Measurements from ENCODE around the gene ZCCHC24.

The ZCCHC24 gene

GRCh38 chr10:79352035-79352877 lies 93.2 kb downstream of the ZCCHC24 start:
- no peak for TF ChIP-seq CTCF (conservative IDR thresholded peaks at IDR 0.05; ENCODE audit: low read depth, low read length)
- no peak overlapping the region for H3K4me3 ChIP-seq (ENCODE audit: low read depth, low read length)
- DNase-seq (ENCODE audit: low read depth) = no peak

- no peak overlapping the region for H3K4me3 ChIP-seq (ENCODE audit: low read depth, low read length)
- TF ChIP-seq CTCF (conservative IDR thresholded peaks at IDR 0.05; ENCODE audit: low read depth, low read length) = no peak
- DNase-seq (ENCODE audit: low read depth) = no peak
Measured at GRCh38 chr10:79351332-79351731, 94.1 kb downstream of the ZCCHC24 start.

GRCh38 chr10:79350407-79351154 lies 94.8 kb downstream of the ZCCHC24 start:
- H3K4me3 ChIP-seq (ENCODE audit: low read depth, low read length) = no peak overlapping the region
- no peak for DNase-seq (ENCODE audit: low read depth)
- TF ChIP-seq CTCF (conservative IDR thresholded peaks at IDR 0.05; ENCODE audit: low read depth, low read length) = no peak

GRCh38 chr10:79349766-79350406 lies 95.5 kb downstream of the ZCCHC24 start:
- TF ChIP-seq CTCF (conservative IDR thresholded peaks at IDR 0.05; ENCODE audit: low read depth, low read length) = no peak
- H3K4me3 ChIP-seq (ENCODE audit: low read depth, low read length) = no peak overlapping the region
- no peak for DNase-seq (ENCODE audit: low read depth)

- TF ChIP-seq CTCF (conservative IDR thresholded peaks at IDR 0.05; ENCODE audit: low read depth, low read length) = no peak
- H3K4me3 ChIP-seq (ENCODE audit: low read depth, low read length) = peak overlapping the region; percentile 76
- DNase-seq (ENCODE audit: low read depth) = no peak
Measured at GRCh38 chr10:79349072-79349491, 96.3 kb downstream of the ZCCHC24 start.

GRCh38 chr10:79348640-79348988 lies 96.8 kb downstream of the ZCCHC24 start:
- DNase-seq (ENCODE audit: low read depth) = no peak
- peak overlapping the region; percentile 76 for H3K4me3 ChIP-seq (ENCODE audit: low read depth, low read length)
- TF ChIP-seq CTCF (conservative IDR thresholded peaks at IDR 0.05; ENCODE audit: low read depth, low read length) = no peak

Data from choroid plexus epithelial cell (primary cell).